ENCODE data around the gene RPL26.

RPL26 gene

GRCh38 chr17:8383143-8383822 is at the start of gene RPL26:
TSS of gene RPL26 (minus strand) at chr17:8383193. CDS start at chr17:8382310, 883 bp downstream.
- DNase-seq (ENCODE audit: low read depth): peak; percentile 98

- DNase-seq (ENCODE audit: low read depth): peak; percentile 74
These were observed 48.0 kb upstream of the RPL26 start for GRCh38 chr17:8430966-8431365.

GRCh38 chr17:8426802-8427201 is 43.8 kb upstream of the RPL26 start:
- no peak for DNase-seq (ENCODE audit: low read depth)

- DNase-seq (ENCODE audit: low read depth): no peak
These were observed 43.2 kb upstream of the RPL26 start for GRCh38 chr17:8426094-8426720.

GRCh38 chr17:8421571-8421970 is 38.6 kb upstream of the RPL26 start:
- DNase-seq (ENCODE audit: low read depth): peak; percentile 66

- DNase-seq (ENCODE audit: low read depth): peak; percentile 78
These were observed 37.3 kb upstream of the RPL26 start for GRCh38 chr17:8420041-8420934.

- no peak for DNase-seq (ENCODE audit: low read depth)
These were observed 36.3 kb upstream of the RPL26 start for GRCh38 chr17:8419305-8419704.

GRCh38 chr17:8418471-8418870 is 35.5 kb upstream of the RPL26 start:
- DNase-seq (ENCODE audit: low read depth): no peak

GRCh38 chr17:8417806-8418205 is 34.8 kb upstream of the RPL26 start:
- DNase-seq (ENCODE audit: low read depth): no peak

- DNase-seq (ENCODE audit: low read depth): no peak
These were observed 30.9 kb upstream of the RPL26 start for GRCh38 chr17:8413938-8414337.

- DNase-seq (ENCODE audit: low read depth): no peak
These were observed 30.3 kb upstream of the RPL26 start for GRCh38 chr17:8413328-8413727.

- DNase-seq (ENCODE audit: low read depth): no peak
These were observed 29.1 kb upstream of the RPL26 start for GRCh38 chr17:8412089-8412488.

GRCh38 chr17:8410883-8411238 is 27.9 kb upstream of the RPL26 start:
- no peak for DNase-seq (ENCODE audit: low read depth)

GRCh38 chr17:8409966-8410882 is 27.2 kb upstream of the RPL26 start:
- DNase-seq (ENCODE audit: low read depth): peak; percentile 81

- DNase-seq (ENCODE audit: low read depth): no peak
These were observed 25.4 kb upstream of the RPL26 start for GRCh38 chr17:8408371-8408770.

- no peak for DNase-seq (ENCODE audit: low read depth)
These were observed 23.2 kb upstream of the RPL26 start for GRCh38 chr17:8406174-8406573.

GRCh38 chr17:8405499-8406016 is 22.6 kb upstream of the RPL26 start:
- DNase-seq (ENCODE audit: low read depth): no peak

- DNase-seq (ENCODE audit: low read depth): no peak
These were observed 20.0 kb upstream of the RPL26 start for GRCh38 chr17:8402921-8403536.

- DNase-seq (ENCODE audit: low read depth): no peak
These were observed 18.1 kb upstream of the RPL26 start for GRCh38 chr17:8401107-8401506.

GRCh38 chr17:8398980-8399379 is 16.0 kb upstream of the RPL26 start:
- DNase-seq (ENCODE audit: low read depth): no peak

- DNase-seq (ENCODE audit: low read depth): no peak
These were observed 14.6 kb upstream of the RPL26 start, which contains the start of gene RNF222 for GRCh38 chr17:8397636-8398035. TSS of gene RNF222 (minus strand) at chr17:8397827. CDS start at chr17:8393461, 4,366 bp downstream.

Measured in stromal cell of bone marrow (primary cell).